ENCODE results near the gene DGKG. TPM values are rescaled to one million over a fixed set of nuclear protein-coding genes. Genes with fewer than 3 reads are reported as not detected.

The DGKG gene
- total and polyA plus RNA-seq, 10 of the 15 experiments (the other 5 are each of a cell fraction or from before 2014, with no cell fraction given) = 0.39 to 6.2 (median 4.7) TPM

GRCh38 chr3:186400026-186400425 lies 38.0 kb upstream of the DGKG start:
- SMC1A ChIA-PET (ENCODE audit: uncharacterized antibody, unreplicated experiment) = no interaction called here
- no peak for TF ChIP-seq RBBP5 (conservative IDR thresholded peaks at IDR 0.05)
- TF ChIP-seq SREBF1 (IDR thresholded peaks at IDR 0.05; ENCODE audit: low read length) = no peak
- no peak for TF ChIP-seq PAX5 (IDR thresholded peaks at IDR 0.05; ENCODE audit: borderline replicate concordance, low read depth, low read length)
- TF ChIP-seq ZNF274 (IDR thresholded peaks at IDR 0.05; ENCODE audit: insufficient read depth, insufficient read length) = no peak
- TF ChIP-seq ETV6 (conservative IDR thresholded peaks at IDR 0.05 in 1 of 2, IDR thresholded peaks at IDR 0.05 in 1 of 2; ENCODE audit: borderline replicate concordance in 1 of 2, low read depth in 1 of 2) = no peak
- TF ChIP-seq, protein P1, sequence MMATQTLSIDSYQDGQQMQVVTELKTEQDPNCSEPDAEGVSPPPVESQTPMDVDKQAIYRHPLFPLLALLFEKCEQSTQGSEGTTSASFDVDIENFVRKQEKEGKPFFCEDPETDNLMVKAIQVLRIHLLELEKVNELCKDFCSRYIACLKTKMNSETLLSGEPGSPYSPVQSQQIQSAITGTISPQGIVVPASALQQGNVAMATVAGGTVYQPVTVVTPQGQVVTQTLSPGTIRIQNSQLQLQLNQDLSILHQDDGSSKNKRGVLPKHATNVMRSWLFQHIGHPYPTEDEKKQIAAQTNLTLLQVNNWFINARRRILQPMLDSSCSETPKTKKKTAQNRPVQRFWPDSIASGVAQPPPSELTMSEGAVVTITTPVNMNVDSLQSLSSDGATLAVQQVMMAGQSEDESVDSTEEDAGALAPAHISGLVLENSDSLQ (IDR thresholded peaks at IDR 0.05) = no peak
- TF ChIP-seq BRCA1 (IDR thresholded peaks at IDR 0.05; ENCODE audit: low read depth, low read length) = no peak
- TF ChIP-seq CEBPZ (IDR thresholded peaks at IDR 0.05; ENCODE audit: low read depth, low read length) = no peak
- no peak for TF ChIP-seq CHD1 (IDR thresholded peaks at IDR 0.05; ENCODE audit: low read depth, low read length)
- CTCF ChIA-PET = no interaction called here

More at GRCh38 chr3:186400026-186400425, 38.0 kb upstream of the DGKG start:
- no peaks in the 10 kb centered on the region for H3K4me1 ChIP-seq (ENCODE audit: control insufficient read depth, insufficient read depth, low read length)
- no peak for ATAC-seq
- ChIA-PET RAD21 (ENCODE audit: unreplicated experiment) (no interaction called here), POLR2A (no interaction called here)
- no peak overlapping the region for H3K4me3 ChIP-seq
- no peak overlapping the region for H3K4me2 ChIP-seq (ENCODE audit: control insufficient read depth, insufficient read depth)
- no peak overlapping the region for H3K9ac ChIP-seq (ENCODE audit: control insufficient read depth, insufficient read depth, low read length)
- H3K36me3 ChIP-seq (ENCODE audit: control insufficient read depth in 2 of 2, insufficient read depth in 2 of 2, low read length in 1 of 2) = no peaks in the 10 kb centered on the region
- no peak for DNase-seq (ENCODE audit: low read depth, low spot score)
- peaks cover 7% of the 10 kb centered on the region; the same call in 2 of the 3 replicates for H3K9me3 ChIP-seq (replicated peaks; ENCODE audit: control insufficient read depth, insufficient read depth, low read length)
- no peak overlapping the region for H3K27ac ChIP-seq (ENCODE audit: control insufficient read depth, insufficient read depth)
- H2AFZ ChIP-seq (ENCODE audit: control insufficient read depth, low read depth, low read length) = no peak overlapping the region
- intact Hi-C loops (cut with micrococcal nuclease; ENCODE audit: unreplicated experiment) = no loop called here
- no peaks in the 10 kb centered on the region; a peak in 1 of 4 replicates for H3K27me3 ChIP-seq (replicated peaks in 1 of 2; ENCODE audit: control insufficient read depth in 2 of 2, insufficient read depth in 2 of 2, low read length in 1 of 2)
- in situ Hi-C loops (cut with MboI) = no loop called here
- FAIRE-seq = no peak
- H3K79me2 ChIP-seq (ENCODE audit: control insufficient read depth, insufficient read depth, low read length) = no peaks in the 10 kb centered on the region
- BruUV-seq (replicated peaks) = no TSS peak
- 0% methylated on average over 1 of the region's 1 CpG for WGBS (ENCODE audit: insufficient coverage, insufficient replicate concordance, low lambda C conversion rate, missing lambda C conversion rate)
- H4K20me1 ChIP-seq (ENCODE audit: control insufficient read depth, insufficient read depth) = no peaks in the 10 kb centered on the region
